GM23338 (cell line): Measurements from ENCODE around the gene CTCFL. TPM values are rescaled to one million over a fixed set of nuclear protein-coding genes. Genes with fewer than 3 reads are reported as not detected.

ENCODE experiments used
- ATAC-seq: fragments of 200-7000 bp; cut with Tn5 transposase; 3 replicates; pipeline ENCODE4 v1.9.1; 2020
- DNase-seq: peaks from one replicate; pipeline ENCODE4 v3.0.0-alpha.2; 2015; ENCODE audit warnings: low spot score
- H2AFZ ChIP-seq: fragments of 200-600 bp; sonication (generic); 2 replicates; pipeline ENCODE4 v1.8.0; 2016; ENCODE audit warnings: antibody characterized with exemption, mild to moderate bottlenecking, moderate library complexity
- H3F3A ChIP-seq: fragments of 200-600 bp; sonication (generic); replicated peaks from 2 replicates; pipeline ENCODE4 v1.8.0; 2017; ENCODE audit warnings: antibody characterized with exemption, mixed run types, low read depth
- H3K27ac ChIP-seq: fragments of 200-600 bp; sonication (generic); 2 replicates; pipeline ENCODE4 v1.6.1; 2016; ENCODE audit warnings: low read depth
- H3K27me3 ChIP-seq: fragments of 200-600 bp; sonication (generic); 2 replicates; pipeline ENCODE4 v1.8.0; 2016; ENCODE audit warnings: mild to moderate bottlenecking, mixed run types, moderate library complexity; ENCODE audit not compliant: insufficient read depth
- H3K36me3 ChIP-seq: fragments of 200-600 bp; sonication (generic); 2 replicates; pipeline ENCODE4 v1.8.0; 2016; ENCODE audit warnings: mild to moderate bottlenecking; ENCODE audit not compliant: insufficient read depth
- H3K4me1 ChIP-seq: fragments of 200-600 bp; sonication (generic); 2 replicates; pipeline ENCODE4 v1.8.0; 2016; ENCODE audit warnings: mild to moderate bottlenecking, moderate library complexity; ENCODE audit not compliant: insufficient read depth
- H3K4me2 ChIP-seq: fragments of 200-600 bp; sonication (generic); 2 replicates; pipeline ENCODE4 v1.7.1; 2017; ENCODE audit warnings: mixed run types
- H3K4me3 ChIP-seq: fragments of 200-600 bp; sonication (generic); 2 replicates; pipeline ENCODE4 v1.6.1; 2016; ENCODE audit warnings: mixed run types
- H3K79me2 ChIP-seq: fragments of 200-600 bp; sonication (generic); replicated peaks from 2 replicates; pipeline ENCODE4 v1.8.0; 2017; ENCODE audit warnings: mild to moderate bottlenecking; ENCODE audit not compliant: insufficient read depth
- H3K9me2 ChIP-seq: fragments of 200-600 bp; sonication (generic); 2 replicates; pipeline ENCODE4 v1.8.0; 2017; ENCODE audit not compliant: insufficient read depth
- H4K20me1 ChIP-seq: fragments of 200-600 bp; sonication (generic); replicated peaks from 2 replicates; pipeline ENCODE4 v1.8.0; 2017; ENCODE audit warnings: mild to moderate bottlenecking; ENCODE audit not compliant: insufficient read depth
- H3K27ac Mint-ChIP-seq: 2 replicates; pipeline ENCODE4 v1.8.0; 2020; ENCODE audit warnings: inconsistent platforms, mild to moderate bottlenecking, moderate library complexity, mixed read lengths
- H3K27me3 Mint-ChIP-seq: 3 replicates; pipeline ENCODE4 v1.8.0; 2022; ENCODE audit warnings: low read depth, mild to moderate bottlenecking, moderate library complexity, mixed read lengths, inconsistent platforms; ENCODE audit not compliant: insufficient read depth, poor library complexity
- H3K36me3 Mint-ChIP-seq: 3 replicates; pipeline ENCODE4 v1.8.0; 2021; ENCODE audit warnings: low read depth, mild to moderate bottlenecking, inconsistent platforms, moderate library complexity, mixed read lengths
- H3K4me1 Mint-ChIP-seq: 3 replicates; pipeline ENCODE4 v1.8.0; 2020; ENCODE audit warnings: mild to moderate bottlenecking, inconsistent platforms, mixed read lengths
- H3K4me3 Mint-ChIP-seq: 3 replicates; pipeline ENCODE4 v1.8.0; 2021; ENCODE audit warnings: moderate library complexity, mild to moderate bottlenecking, inconsistent platforms, mixed read lengths
- H3K9me3 Mint-ChIP-seq: 3 replicates; pipeline ENCODE4 v1.8.0; 2020; ENCODE audit warnings: moderate library complexity, mild to moderate bottlenecking, inconsistent platforms, mixed read lengths
- CREB1 ChIP-seq: fragments of 250-450 bp; sonication (Bioruptor Pico); IDR thresholded peaks from 2 replicates; pipeline ENCODE4 v1.5.0; 2020; ENCODE audit warnings: low read depth, mild to moderate bottlenecking, moderate library complexity
- ETS1 ChIP-seq: IDR thresholded peaks from 2 replicates; pipeline ENCODE4 v1.6.1; 2016; ENCODE audit warnings: antibody characterized with exemption
- NANOG ChIP-seq: IDR thresholded peaks from 2 replicates; pipeline ENCODE4 v1.6.1; 2016; ENCODE audit warnings: antibody characterized with exemption, borderline replicate concordance
- ZNF114 ChIP-seq: fragments of 250-450 bp; sonication (Bioruptor Pico); IDR thresholded peaks from 2 replicates; pipeline ENCODE4 v1.5.0; 2020; ENCODE audit warnings: mild to moderate bottlenecking, moderate library complexity
- ZNF462 ChIP-seq: fragments of 250-450 bp; sonication (Bioruptor Pico); IDR thresholded peaks from 2 replicates; pipeline ENCODE4 v1.5.0; 2020; ENCODE audit warnings: mild to moderate bottlenecking, moderate library complexity
- polyA plus RNA-seq: library from polyadenylated mRNA; unstranded; fragments of >200 nt; fragmentation: Nextera tagmentation; extraction: Ambion mirVana; gene quantifications from 2 replicates; pipeline ENCODE4 v1.2.1, GENCODE V29; 2016
- total RNA-seq: library from RNA; depleted of rRNA; stranded (reverse); fragments of >200 nt; shearing (Covaris generic); gene quantifications from 2 replicates; pipeline ENCODE4 v1.2.3, GENCODE V29; 2014

CTCFL gene
- total and polyA plus RNA-seq, 2 experiments from 2014 or later = 0.55 to 1.4 TPM

GRCh38 chr20:57562541-57563465 is 37.9 kb upstream of the CTCFL start:
- DNase-seq (no peak), ATAC-seq (no peak)
- H3K4me1 Mint-ChIP-seq = no peaks in the 10 kb centered on the region
- H3K4me3 Mint-ChIP-seq = no peak overlapping the region
- Histone ChIP-seq H3K36me3 (no peaks in the 10 kb centered on the region), H3K4me3 (no peak overlapping the region), H3K4me1 (no peaks in the 10 kb centered on the region), H3K27me3 (no peaks in the 10 kb centered on the region), H3F3A (no peaks in the 10 kb centered on the region), H3K27ac (no peak overlapping the region), H4K20me1 (no peaks in the 10 kb centered on the region), H3K9me2 (0 out of 2 replicates have a peak, but pooled peaks cover 6% of the 10 kb centered on the region), H3K79me2 (no peaks in the 10 kb centered on the region), H2AFZ (no peak overlapping the region), H3K4me2 (no peak overlapping the region)
- H3K9me3 Mint-ChIP-seq = peaks cover 2% of the 10 kb centered on the region; the same call in 1 of the 3 replicates
- no peaks in the 10 kb centered on the region for H3K36me3 Mint-ChIP-seq
- H3K27me3 Mint-ChIP-seq = peaks cover 5% of the 10 kb centered on the region
- TF ChIP-seq CREB1 (CRISPR knock-in tag) (no peak), ZNF462 (CRISPR knock-in tag) (no peak), ZNF114 (CRISPR knock-in tag) (no peak), ETS1 (no peak), NANOG (no peak)
- H3K27ac Mint-ChIP-seq = no peak overlapping the region
